WTC11 (cell line): ENCODE data around the gene DCLRE1C. TPM values are rescaled to one million over a fixed set of nuclear protein-coding genes. Genes with fewer than 3 reads are reported as not detected.

Experiments
- ATAC-seq: fragments of 200-7000 bp; cut with Tn5 transposase; 2 replicates; pipeline ENCODE4 v1.10.0; 2021; ENCODE audit warnings: mild to moderate bottlenecking, moderate library complexity
- CTCF ChIA-PET: fragments of 300-600 bp; sonication (Branson Sonifier 250); formaldehyde crosslinking; loops from one replicate; lab custom pipeline; 2021; ENCODE audit warnings: antibody characterized with exemption; lab: Charles Lee
- POLR2A ChIA-PET: fragments of 350-600 bp; sonication (Branson Sonifier 250); formaldehyde crosslinking; loops from one replicate; lab custom pipeline; 2021; ENCODE audit warnings: antibody characterized with exemption; lab: Charles Lee
- DNase-seq: peaks from one replicate; pipeline ENCODE4 v3.0.0; 2021; ENCODE audit warnings: low spot score
- H3K27ac Mint-ChIP-seq: 2 replicates; pipeline ENCODE4 v1.8.0; 2021; ENCODE audit warnings: mixed read lengths
- H3K27me3 Mint-ChIP-seq: 2 replicates; pipeline ENCODE4 v1.8.0; 2021; ENCODE audit warnings: low read depth, mild to moderate bottlenecking, moderate library complexity, mixed read lengths
- H3K36me3 Mint-ChIP-seq: 2 replicates; pipeline ENCODE4 v1.8.0; 2021; ENCODE audit warnings: mixed read lengths
- H3K4me1 Mint-ChIP-seq: 2 replicates; pipeline ENCODE4 v1.8.0; 2022; ENCODE audit warnings: mixed read lengths
- H3K4me3 Mint-ChIP-seq: 2 replicates; pipeline ENCODE4 v1.8.0; 2021; ENCODE audit warnings: mild to moderate bottlenecking, moderate library complexity, mixed read lengths
- H3K9me3 Mint-ChIP-seq: 2 replicates; pipeline ENCODE4 v1.8.0; 2021; ENCODE audit warnings: mixed read lengths
- ATF1 ChIP-seq: sonication (generic); formaldehyde crosslinking; IDR thresholded peaks from 2 replicates; pipeline ENCODE4 v1.8.1; 2023; ENCODE audit warnings: mild to moderate bottlenecking, moderate library complexity, missing genetic modification reagents
- NFYB ChIP-seq: sonication (generic); formaldehyde crosslinking; conservative IDR thresholded peaks from 2 replicates; pipeline ENCODE4 v1.8.0; 2022; ENCODE audit warnings: low read depth, missing genetic modification reagents
- NR1H2 ChIP-seq: sonication (generic); formaldehyde crosslinking; IDR thresholded peaks from 2 replicates; pipeline ENCODE4 v1.9.0; 2021; ENCODE audit warnings: mild to moderate bottlenecking, moderate library complexity, missing genetic modification reagents
- OVOL2 ChIP-seq: fragments of 250-450 bp; sonication (Bioruptor Pico); IDR thresholded peaks from 2 replicates; pipeline ENCODE4 v1.9.0; 2021; ENCODE audit warnings: mild to moderate bottlenecking, borderline replicate concordance
- SMAD3 ChIP-seq: sonication (generic); formaldehyde crosslinking; IDR thresholded peaks from 2 replicates; pipeline ENCODE4 v1.8.0; 2022; ENCODE audit warnings: missing genetic modification reagents, mild to moderate bottlenecking, borderline replicate concordance
- SMAD4 ChIP-seq: sonication (generic); formaldehyde crosslinking; IDR thresholded peaks from 2 replicates; pipeline ENCODE4 v1.8.0; 2022; ENCODE audit warnings: mild to moderate bottlenecking, missing genetic modification reagents
- ZNF121 ChIP-seq: sonication (generic); formaldehyde crosslinking; IDR thresholded peaks from 2 replicates; pipeline ENCODE4 v1.8.0; 2023; ENCODE audit warnings: missing genetic modification reagents
- ZNF138 ChIP-seq: sonication (generic); formaldehyde crosslinking; conservative IDR thresholded peaks from 2 replicates; pipeline ENCODE4 v1.8.1; 2022; ENCODE audit warnings: mild to moderate bottlenecking, moderate library complexity, missing genetic modification reagents
- ZNF416 ChIP-seq: fragments of 250-450 bp; sonication (Bioruptor Pico); IDR thresholded peaks from 2 replicates; pipeline ENCODE4 v1.9.0; 2021; ENCODE audit warnings: mild to moderate bottlenecking, inconsistent platforms
- ZNF423 ChIP-seq: fragments of 250-450 bp; sonication (Bioruptor Pico); IDR thresholded peaks from 2 replicates; pipeline ENCODE4 v2.1.2; 2022; ENCODE audit warnings: mild to moderate bottlenecking, moderate library complexity
- ZNF671 ChIP-seq: fragments of 250-450 bp; sonication (Bioruptor Pico); IDR thresholded peaks from 2 replicates; pipeline ENCODE4 v1.8.0; 2021; ENCODE audit warnings: mild to moderate bottlenecking
- total RNA-seq: library from RNA; stranded (reverse); gene quantifications from 3 replicates; pipeline ENCODE4 v1.2.3, GENCODE V29; 2021
- TF ChIP-seq, protein P1 (sequence below): fragments of 250-450 bp; sonication (Bioruptor Pico); IDR thresholded peaks from 2 replicates; pipeline ENCODE4 v1.9.0; 2021; ENCODE audit warnings: moderate library complexity, mild to moderate bottlenecking, inconsistent platforms, borderline replicate concordance
- TF ChIP-seq, protein P2 (sequence below): sonication (generic); formaldehyde crosslinking; IDR thresholded peaks from 2 replicates; pipeline ENCODE4 v1.8.1; 2023; ENCODE audit warnings: mild to moderate bottlenecking, missing genetic modification reagents, moderate library complexity
- TF ChIP-seq, protein P3 (sequence below): sonication (generic); formaldehyde crosslinking; IDR thresholded peaks from 2 replicates; pipeline ENCODE4 v1.8.1; 2023; ENCODE audit warnings: mild to moderate bottlenecking, missing genetic modification reagents
- TF ChIP-seq, protein P4 (sequence below): sonication (generic); formaldehyde crosslinking; IDR thresholded peaks from 2 replicates; pipeline ENCODE4 v1.8.0; 2022; ENCODE audit warnings: mild to moderate bottlenecking, missing genetic modification reagents
- TF ChIP-seq, protein P5 (sequence below): sonication (generic); formaldehyde crosslinking; IDR thresholded peaks from 2 replicates; pipeline ENCODE4 v1.8.1; 2022; ENCODE audit warnings: low read depth, missing genetic modification reagents, borderline replicate concordance
- TF ChIP-seq, protein P6 (sequence below): sonication (generic); formaldehyde crosslinking; IDR thresholded peaks from 2 replicates; pipeline ENCODE4 v1.8.0; 2023; ENCODE audit warnings: mild to moderate bottlenecking, missing genetic modification reagents
- TF ChIP-seq, protein P7 (sequence below): sonication (generic); formaldehyde crosslinking; IDR thresholded peaks from 2 replicates; pipeline ENCODE4 v1.8.0; 2023; ENCODE audit warnings: missing genetic modification reagents
- TF ChIP-seq, protein P8 (sequence below): sonication (generic); formaldehyde crosslinking; IDR thresholded peaks from 2 replicates; pipeline ENCODE4 v1.8.1; 2022; ENCODE audit warnings: low read depth, mild to moderate bottlenecking, moderate library complexity, missing genetic modification reagents, borderline replicate concordance
- TF ChIP-seq, protein P9 (sequence below): fragments of 200-600 bp; IDR thresholded peaks from 2 replicates; pipeline ENCODE4 v1.8.0; 2022; ENCODE audit warnings: antibody characterized with exemption

Gene DCLRE1C
- total RNA-seq, 1 experiment from 2014 or later: 4.3 TPM

DNA sequence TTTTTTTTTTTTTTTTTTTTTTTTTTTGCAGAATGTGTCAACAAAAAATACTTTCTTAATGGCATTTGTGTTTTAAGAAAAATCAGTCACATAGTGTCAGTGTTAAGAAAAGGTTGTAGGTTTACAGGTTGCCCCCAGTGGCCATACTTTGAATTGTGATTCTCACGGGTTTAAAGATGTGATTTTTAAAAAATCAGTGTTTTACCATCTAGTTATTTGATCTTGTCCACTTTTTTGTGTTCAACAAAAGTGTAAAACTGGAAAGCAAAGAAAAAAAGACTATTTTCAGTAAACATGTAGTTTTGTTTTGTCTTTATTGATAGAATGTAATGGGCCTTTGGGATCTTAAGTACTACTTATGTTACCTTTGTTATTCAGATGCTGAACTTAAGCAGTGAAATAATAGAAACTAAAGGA lies 49.6 kb downstream of the DCLRE1C start (continued):
- TF ChIP-seq, protein P1, sequence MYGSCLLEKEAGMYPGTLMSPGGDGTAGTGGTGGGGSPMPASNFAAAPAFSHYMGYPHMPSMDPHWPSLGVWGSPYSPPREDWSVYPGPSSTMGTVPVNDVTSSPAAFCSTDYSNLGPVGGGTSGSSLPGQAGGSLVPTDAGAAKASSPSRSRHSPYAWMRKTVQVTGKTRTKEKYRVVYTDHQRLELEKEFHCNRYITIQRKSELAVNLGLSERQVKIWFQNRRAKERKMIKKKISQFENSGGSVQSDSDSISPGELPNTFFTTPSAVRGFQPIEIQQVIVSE: no peak
- TF ChIP-seq, protein P2, sequence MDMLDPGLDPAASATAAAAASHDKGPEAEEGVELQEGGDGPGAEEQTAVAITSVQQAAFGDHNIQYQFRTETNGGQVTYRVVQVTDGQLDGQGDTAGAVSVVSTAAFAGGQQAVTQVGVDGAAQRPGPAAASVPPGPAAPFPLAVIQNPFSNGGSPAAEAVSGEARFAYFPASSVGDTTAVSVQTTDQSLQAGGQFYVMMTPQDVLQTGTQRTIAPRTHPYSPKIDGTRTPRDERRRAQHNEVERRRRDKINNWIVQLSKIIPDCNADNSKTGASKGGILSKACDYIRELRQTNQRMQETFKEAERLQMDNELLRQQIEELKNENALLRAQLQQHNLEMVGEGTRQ (CRISPR knock-in tag): no peak
- TF ChIP-seq, protein P3, sequence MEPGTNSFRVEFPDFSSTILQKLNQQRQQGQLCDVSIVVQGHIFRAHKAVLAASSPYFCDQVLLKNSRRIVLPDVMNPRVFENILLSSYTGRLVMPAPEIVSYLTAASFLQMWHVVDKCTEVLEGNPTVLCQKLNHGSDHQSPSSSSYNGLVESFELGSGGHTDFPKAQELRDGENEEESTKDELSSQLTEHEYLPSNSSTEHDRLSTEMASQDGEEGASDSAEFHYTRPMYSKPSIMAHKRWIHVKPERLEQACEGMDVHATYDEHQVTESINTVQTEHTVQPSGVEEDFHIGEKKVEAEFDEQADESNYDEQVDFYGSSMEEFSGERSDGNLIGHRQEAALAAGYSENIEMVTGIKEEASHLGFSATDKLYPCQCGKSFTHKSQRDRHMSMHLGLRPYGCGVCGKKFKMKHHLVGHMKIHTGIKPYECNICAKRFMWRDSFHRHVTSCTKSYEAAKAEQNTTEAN (CRISPR knock-in tag): no peak
- TF ChIP-seq, protein P4, sequence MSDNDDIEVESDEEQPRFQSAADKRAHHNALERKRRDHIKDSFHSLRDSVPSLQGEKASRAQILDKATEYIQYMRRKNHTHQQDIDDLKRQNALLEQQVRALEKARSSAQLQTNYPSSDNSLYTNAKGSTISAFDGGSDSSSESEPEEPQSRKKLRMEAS (CRISPR knock-in tag): no peak
- TF ChIP-seq, all 79 proteins: peak for 0

DNA sequence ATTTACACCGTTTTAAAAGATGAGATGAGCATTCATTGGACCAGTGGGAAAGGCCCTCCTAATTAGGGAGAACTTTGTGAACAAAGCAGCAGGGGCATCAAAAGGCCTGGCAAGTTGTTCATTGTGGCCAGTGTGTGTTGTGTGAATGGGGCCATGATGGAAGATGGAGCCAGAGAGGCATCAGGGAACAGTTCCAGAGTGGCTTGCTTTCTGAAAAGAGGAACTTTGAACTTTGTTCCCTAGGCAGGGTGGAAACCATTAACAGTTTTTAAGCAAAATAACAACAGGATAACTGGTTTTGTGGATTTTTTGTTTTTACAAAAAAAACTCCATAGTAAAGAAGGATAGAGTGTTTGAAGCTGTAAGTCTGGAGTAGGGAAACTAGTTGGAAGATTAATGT lies 62.7 kb downstream of the DCLRE1C start:
- CTCF ChIA-PET: no interaction called here
- Mint-ChIP-seq H3K4me1 (peaks cover 2% of the 10 kb centered on the region; the same call in 1 of the 2 replicates), H3K4me3 (no peak overlapping the region)
- no peak for TF ChIP-seq ZNF121 (CRISPR knock-in tag)
- TF ChIP-seq, all 79 proteins: peak for 0
- H3K36me3 Mint-ChIP-seq: no peaks in the 10 kb centered on the region; the same call in 1 of the 2 replicates
- POLR2A ChIA-PET: no interaction called here
- DNase-seq (no peak), ATAC-seq (no peak)
- H3K27me3 Mint-ChIP-seq: no peaks in the 10 kb centered on the region
- H3K27ac Mint-ChIP-seq: no peak overlapping the region
- H3K9me3 Mint-ChIP-seq: no peaks in the 10 kb centered on the region

DNA sequence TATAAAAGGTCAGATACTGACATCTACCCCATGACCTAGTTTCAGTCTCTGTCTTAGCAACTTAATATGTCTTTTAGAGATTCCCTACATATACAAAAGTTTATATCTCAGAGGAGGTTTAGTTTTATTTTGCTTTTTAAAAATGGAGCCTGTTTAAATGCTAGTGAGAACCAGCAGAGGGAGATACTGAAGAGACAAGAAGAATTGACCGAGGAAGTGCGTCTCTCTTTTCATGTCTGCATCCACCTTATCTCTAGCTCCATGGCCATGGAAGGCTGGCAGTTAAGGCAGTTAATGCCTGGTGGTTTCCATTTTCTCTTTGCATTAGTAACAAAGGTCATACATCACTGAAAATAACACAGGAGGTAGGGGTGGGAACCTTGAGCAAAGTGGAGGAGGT lies 64.6 kb downstream of the DCLRE1C start:
- POLR2A ChIA-PET: no interaction called here
- no peaks in the 10 kb centered on the region for H3K9me3 Mint-ChIP-seq
- no peak for TF ChIP-seq ZNF138 (CRISPR knock-in tag)
- no peak for TF ChIP-seq ZNF423 (CRISPR knock-in tag)
- TF ChIP-seq, protein P5, sequence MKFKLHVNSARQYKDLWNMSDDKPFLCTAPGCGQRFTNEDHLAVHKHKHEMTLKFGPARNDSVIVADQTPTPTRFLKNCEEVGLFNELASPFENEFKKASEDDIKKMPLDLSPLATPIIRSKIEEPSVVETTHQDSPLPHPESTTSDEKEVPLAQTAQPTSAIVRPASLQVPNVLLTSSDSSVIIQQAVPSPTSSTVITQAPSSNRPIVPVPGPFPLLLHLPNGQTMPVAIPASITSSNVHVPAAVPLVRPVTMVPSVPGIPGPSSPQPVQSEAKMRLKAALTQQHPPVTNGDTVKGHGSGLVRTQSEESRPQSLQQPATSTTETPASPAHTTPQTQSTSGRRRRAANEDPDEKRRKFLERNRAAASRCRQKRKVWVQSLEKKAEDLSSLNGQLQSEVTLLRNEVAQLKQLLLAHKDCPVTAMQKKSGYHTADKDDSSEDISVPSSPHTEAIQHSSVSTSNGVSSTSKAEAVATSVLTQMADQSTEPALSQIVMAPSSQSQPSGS (CRISPR knock-in tag): no peak
- no peak for TF ChIP-seq OVOL2 (CRISPR knock-in tag)
- TF ChIP-seq NFYB: no peak
- no peak for TF ChIP-seq SMAD3 (CRISPR knock-in tag)
- no peak for TF ChIP-seq SMAD4 (CRISPR knock-in tag)
- TF ChIP-seq, protein P6, sequence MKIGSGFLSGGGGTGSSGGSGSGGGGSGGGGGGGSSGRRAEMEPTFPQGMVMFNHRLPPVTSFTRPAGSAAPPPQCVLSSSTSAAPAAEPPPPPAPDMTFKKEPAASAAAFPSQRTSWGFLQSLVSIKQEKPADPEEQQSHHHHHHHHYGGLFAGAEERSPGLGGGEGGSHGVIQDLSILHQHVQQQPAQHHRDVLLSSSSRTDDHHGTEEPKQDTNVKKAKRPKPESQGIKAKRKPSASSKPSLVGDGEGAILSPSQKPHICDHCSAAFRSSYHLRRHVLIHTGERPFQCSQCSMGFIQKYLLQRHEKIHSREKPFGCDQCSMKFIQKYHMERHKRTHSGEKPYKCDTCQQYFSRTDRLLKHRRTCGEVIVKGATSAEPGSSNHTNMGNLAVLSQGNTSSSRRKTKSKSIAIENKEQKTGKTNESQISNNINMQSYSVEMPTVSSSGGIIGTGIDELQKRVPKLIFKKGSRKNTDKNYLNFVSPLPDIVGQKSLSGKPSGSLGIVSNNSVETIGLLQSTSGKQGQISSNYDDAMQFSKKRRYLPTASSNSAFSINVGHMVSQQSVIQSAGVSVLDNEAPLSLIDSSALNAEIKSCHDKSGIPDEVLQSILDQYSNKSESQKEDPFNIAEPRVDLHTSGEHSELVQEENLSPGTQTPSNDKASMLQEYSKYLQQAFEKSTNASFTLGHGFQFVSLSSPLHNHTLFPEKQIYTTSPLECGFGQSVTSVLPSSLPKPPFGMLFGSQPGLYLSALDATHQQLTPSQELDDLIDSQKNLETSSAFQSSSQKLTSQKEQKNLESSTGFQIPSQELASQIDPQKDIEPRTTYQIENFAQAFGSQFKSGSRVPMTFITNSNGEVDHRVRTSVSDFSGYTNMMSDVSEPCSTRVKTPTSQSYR (CRISPR knock-in tag): no peak
- no peak for TF ChIP-seq NR1H2 (CRISPR knock-in tag)
- TF ChIP-seq ATF1 (CRISPR knock-in tag): no peak
- TF ChIP-seq, protein P7, sequence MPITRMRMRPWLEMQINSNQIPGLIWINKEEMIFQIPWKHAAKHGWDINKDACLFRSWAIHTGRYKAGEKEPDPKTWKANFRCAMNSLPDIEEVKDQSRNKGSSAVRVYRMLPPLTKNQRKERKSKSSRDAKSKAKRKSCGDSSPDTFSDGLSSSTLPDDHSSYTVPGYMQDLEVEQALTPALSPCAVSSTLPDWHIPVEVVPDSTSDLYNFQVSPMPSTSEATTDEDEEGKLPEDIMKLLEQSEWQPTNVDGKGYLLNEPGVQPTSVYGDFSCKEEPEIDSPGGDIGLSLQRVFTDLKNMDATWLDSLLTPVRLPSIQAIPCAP (CRISPR knock-in tag): no peak
- TF ChIP-seq ZNF671 (CRISPR knock-in tag): no peak
- TF ChIP-seq ZNF416: no peak
- TF ChIP-seq, protein P8, sequence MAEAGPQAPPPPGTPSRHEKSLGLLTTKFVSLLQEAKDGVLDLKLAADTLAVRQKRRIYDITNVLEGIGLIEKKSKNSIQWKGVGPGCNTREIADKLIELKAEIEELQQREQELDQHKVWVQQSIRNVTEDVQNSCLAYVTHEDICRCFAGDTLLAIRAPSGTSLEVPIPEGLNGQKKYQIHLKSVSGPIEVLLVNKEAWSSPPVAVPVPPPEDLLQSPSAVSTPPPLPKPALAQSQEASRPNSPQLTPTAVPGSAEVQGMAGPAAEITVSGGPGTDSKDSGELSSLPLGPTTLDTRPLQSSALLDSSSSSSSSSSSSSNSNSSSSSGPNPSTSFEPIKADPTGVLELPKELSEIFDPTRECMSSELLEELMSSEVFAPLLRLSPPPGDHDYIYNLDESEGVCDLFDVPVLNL (CRISPR knock-in tag): no peak
- TF ChIP-seq, protein P9, sequence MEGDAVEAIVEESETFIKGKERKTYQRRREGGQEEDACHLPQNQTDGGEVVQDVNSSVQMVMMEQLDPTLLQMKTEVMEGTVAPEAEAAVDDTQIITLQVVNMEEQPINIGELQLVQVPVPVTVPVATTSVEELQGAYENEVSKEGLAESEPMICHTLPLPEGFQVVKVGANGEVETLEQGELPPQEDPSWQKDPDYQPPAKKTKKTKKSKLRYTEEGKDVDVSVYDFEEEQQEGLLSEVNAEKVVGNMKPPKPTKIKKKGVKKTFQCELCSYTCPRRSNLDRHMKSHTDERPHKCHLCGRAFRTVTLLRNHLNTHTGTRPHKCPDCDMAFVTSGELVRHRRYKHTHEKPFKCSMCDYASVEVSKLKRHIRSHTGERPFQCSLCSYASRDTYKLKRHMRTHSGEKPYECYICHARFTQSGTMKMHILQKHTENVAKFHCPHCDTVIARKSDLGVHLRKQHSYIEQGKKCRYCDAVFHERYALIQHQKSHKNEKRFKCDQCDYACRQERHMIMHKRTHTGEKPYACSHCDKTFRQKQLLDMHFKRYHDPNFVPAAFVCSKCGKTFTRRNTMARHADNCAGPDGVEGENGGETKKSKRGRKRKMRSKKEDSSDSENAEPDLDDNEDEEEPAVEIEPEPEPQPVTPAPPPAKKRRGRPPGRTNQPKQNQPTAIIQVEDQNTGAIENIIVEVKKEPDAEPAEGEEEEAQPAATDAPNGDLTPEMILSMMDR: no peak
- TF ChIP-seq, all 79 proteins: peak for 0
- no peak overlapping the region for H3K4me3 Mint-ChIP-seq
- no peak overlapping the region for H3K27ac Mint-ChIP-seq
- H3K36me3 Mint-ChIP-seq: no peaks in the 10 kb centered on the region; the same call in 1 of the 2 replicates
- DNase-seq: no peak
- H3K4me1 Mint-ChIP-seq: peaks cover 2% of the 10 kb centered on the region; the same call in 1 of the 2 replicates
- no peaks in the 10 kb centered on the region for H3K27me3 Mint-ChIP-seq
- CTCF ChIA-PET: interaction anchor here (0.7 to 1.7 kb wide), 7 partner anchors 9 to 356 kb away, joined by 3 to 7 read pairs (median 4); partner anchors contain the start of genes CDNF, HSPA14, MSANTD7 and SUV39H2
- ATAC-seq: no peak
